HG03460 (cell line): ENCODE measurements around the gene RNF13.
A peak's percentile ranks its signal among the peaks of the same experiment; 100 is the strongest.
"Not testable (repeated sequence)": the region's sequence is repeated elsewhere in the genome, so short reads cannot be mapped to it uniquely, and the experiment has no call there.

ENCODE experiments used
- ATAC-seq: cut with Tn5 transposase; IDR thresholded peaks from one replicate; pipeline ENCODE4 v1.9.1; 2021; ENCODE audit not compliant: unreplicated experiment

RNF13 gene

GRCh38 chr3:149801195-149801594 is 11.8 kb upstream of the RNF13 start:
- ATAC-seq: no peak

- no peak for ATAC-seq
These were observed 11.4 kb upstream of the RNF13 start for GRCh38 chr3:149801639-149802038.

- no peak for ATAC-seq
These were observed 6.7 kb upstream of the RNF13 start for GRCh38 chr3:149806171-149806778.

- no peak for ATAC-seq
These were observed 4.7 kb upstream of the RNF13 start for GRCh38 chr3:149808209-149808829.

- ATAC-seq: no peak
These were observed 3.3 kb upstream of the RNF13 start for GRCh38 chr3:149809699-149810098.

- ATAC-seq: no peak
These were observed 2.2 kb upstream of the RNF13 start for GRCh38 chr3:149810846-149811245.

- no peak for ATAC-seq
These were observed 830 bp upstream of the RNF13 start for GRCh38 chr3:149812165-149812605.

GRCh38 chr3:149813367-149814281 is 609 bp downstream of the RNF13 start:
- peak; percentile 17 for ATAC-seq

- ATAC-seq: no peak
These were observed 2.3 kb downstream of the RNF13 start for GRCh38 chr3:149815321-149815720.

GRCh38 chr3:149815728-149816127 is 2.7 kb downstream of the RNF13 start:
- no peak for ATAC-seq

- no peak for ATAC-seq
These were observed 3.3 kb downstream of the RNF13 start for GRCh38 chr3:149816311-149816710.

- no peak for ATAC-seq
These were observed 4.0 kb downstream of the RNF13 start for GRCh38 chr3:149816986-149817385.

- no peak for ATAC-seq
These were observed 6.4 kb downstream of the RNF13 start for GRCh38 chr3:149819432-149819831.

GRCh38 chr3:149820183-149820582 is 7.2 kb downstream of the RNF13 start:
- no peak for ATAC-seq

GRCh38 chr3:149826636-149827035 is 13.6 kb downstream of the RNF13 start:
- ATAC-seq: no peak

GRCh38 chr3:149828390-149828789 is 15.4 kb downstream of the RNF13 start:
- no peak for ATAC-seq

- not testable (repeated sequence) for ATAC-seq
These were observed 16.6 kb downstream of the RNF13 start for GRCh38 chr3:149829631-149830030.

GRCh38 chr3:149830902-149831301 is 17.9 kb downstream of the RNF13 start:
- ATAC-seq: no peak

GRCh38 chr3:149831321-149831720 is 18.3 kb downstream of the RNF13 start:
- ATAC-seq: no peak

- ATAC-seq: no peak
These were observed 19.1 kb downstream of the RNF13 start for GRCh38 chr3:149832086-149832485.

GRCh38 chr3:149833241-149833640 is 20.2 kb downstream of the RNF13 start:
- ATAC-seq: no peak

GRCh38 chr3:149838491-149838890 is 25.5 kb downstream of the RNF13 start:
- not testable (repeated sequence) for ATAC-seq
